ENCODE results near the gene HTR7. TPM values are rescaled to one million over a fixed set of nuclear protein-coding genes. Genes with fewer than 3 reads are reported as not detected.
"Not testable (repeated sequence)": the region's sequence is repeated elsewhere in the genome, so short reads cannot be mapped to it uniquely, and the experiment has no call there.

Gene HTR7
- total RNA-seq, 2 experiments from 2014 or later = not detected

GRCh38 chr10:90822508-90822907 is 35.3 kb downstream of the HTR7 start:
- ChIA-PET POLR2A (no interaction called here), CTCF (no interaction called here)
- Mint-ChIP-seq H3K9me3 (ENCODE audit: insufficient read depth) (no peaks in the 10 kb centered on the region), H3K4me3 (no peak overlapping the region), H3K4me1 (ENCODE audit: low read depth) (no peaks in the 10 kb centered on the region), H3K36me3 (ENCODE audit: low read depth) (no peaks in the 10 kb centered on the region), H3K27ac (no peak overlapping the region), H3K27me3 (ENCODE audit: low read depth) (peaks cover 10% of the 10 kb centered on the region)
- DNase-seq (no peak), ATAC-seq (no peak)

- H3K36me3 Mint-ChIP-seq (ENCODE audit: low read depth); DNase-seq; H3K4me1 Mint-ChIP-seq (ENCODE audit: low read depth); POLR2A ChIA-PET; H3K9me3 Mint-ChIP-seq (ENCODE audit: insufficient read depth); H3K27ac Mint-ChIP-seq; CTCF ChIA-PET; H3K4me3 Mint-ChIP-seq; ATAC-seq: not testable (repeated sequence)
- peaks cover 10% of the 10 kb centered on the region for H3K27me3 Mint-ChIP-seq (ENCODE audit: low read depth)
Observed at GRCh38 chr10:90821864-90822263, 36.0 kb downstream of the HTR7 start.

GRCh38 chr10:90819911-90820310 is 37.9 kb downstream of the HTR7 start:
- ChIA-PET CTCF (no interaction called here), POLR2A (no interaction called here)
- no peaks in the 10 kb centered on the region for H3K9me3 Mint-ChIP-seq (ENCODE audit: insufficient read depth)
- peaks cover 7% of the 10 kb centered on the region for H3K27me3 Mint-ChIP-seq (ENCODE audit: low read depth)
- no peak overlapping the region for H3K27ac Mint-ChIP-seq
- H3K4me1 Mint-ChIP-seq (ENCODE audit: low read depth) = no peaks in the 10 kb centered on the region
- H3K4me3 Mint-ChIP-seq = no peak overlapping the region
- ATAC-seq (no peak), DNase-seq (no peak)
- H3K36me3 Mint-ChIP-seq (ENCODE audit: low read depth) = no peaks in the 10 kb centered on the region

GRCh38 chr10:90818736-90819135 is 39.1 kb downstream of the HTR7 start:
- H3K9me3 Mint-ChIP-seq (ENCODE audit: insufficient read depth) = no peaks in the 10 kb centered on the region

GRCh38 chr10:90817128-90817889 is 40.5 kb downstream of the HTR7 start:
- Mint-ChIP-seq H3K27ac (no peak overlapping the region), H3K9me3 (ENCODE audit: insufficient read depth) (no peaks in the 10 kb centered on the region), H3K4me3 (no peak overlapping the region), H3K4me1 (ENCODE audit: low read depth) (no peaks in the 10 kb centered on the region), H3K36me3 (ENCODE audit: low read depth) (no peaks in the 10 kb centered on the region), H3K27me3 (ENCODE audit: low read depth) (peaks cover 5% of the 10 kb centered on the region)
- POLR2A ChIA-PET = no interaction called here
- ATAC-seq = no peak
- CTCF ChIA-PET = interaction anchor here (1.3 kb wide), 1 partner anchor 29 kb away, joined by 4 read pairs; no protein-coding TSS in a partner anchor
- DNase-seq = no peak

More at GRCh38 chr10:90818736-90819135, 39.1 kb downstream of the HTR7 start:
- Mint-ChIP-seq H3K4me1 (ENCODE audit: low read depth) (no peaks in the 10 kb centered on the region), H3K27ac (no peak overlapping the region), H3K4me3 (no peak overlapping the region), H3K27me3 (ENCODE audit: low read depth) (peaks cover 7% of the 10 kb centered on the region), H3K36me3 (ENCODE audit: low read depth) (no peaks in the 10 kb centered on the region)
- POLR2A ChIA-PET = no interaction called here
- CTCF ChIA-PET = no interaction called here
- DNase-seq (no peak), ATAC-seq (no peak)

GRCh38 chr10:90816466-90816865 is 41.4 kb downstream of the HTR7 start:
- H3K4me1 Mint-ChIP-seq (ENCODE audit: low read depth) = no peaks in the 10 kb centered on the region
- no peaks in the 10 kb centered on the region for H3K9me3 Mint-ChIP-seq (ENCODE audit: insufficient read depth)
- peaks cover 3% of the 10 kb centered on the region for H3K27me3 Mint-ChIP-seq (ENCODE audit: low read depth)
- ATAC-seq (no peak), DNase-seq (no peak)
- no peak overlapping the region for H3K27ac Mint-ChIP-seq
- H3K4me3 Mint-ChIP-seq = no peak overlapping the region
- CTCF ChIA-PET = interaction anchor here (1.3 kb wide), 1 partner anchor 28 kb away, joined by 4 read pairs; no protein-coding TSS in a partner anchor
- POLR2A ChIA-PET = no interaction called here
- no peaks in the 10 kb centered on the region for H3K36me3 Mint-ChIP-seq (ENCODE audit: low read depth)

GRCh38 chr10:90813594-90814365 is 44.1 kb downstream of the HTR7 start:
- ATAC-seq (no peak), DNase-seq (no peak)
- H3K4me3 Mint-ChIP-seq = no peak overlapping the region
- no peaks in the 10 kb centered on the region for H3K36me3 Mint-ChIP-seq (ENCODE audit: low read depth)
- H3K4me1 Mint-ChIP-seq (ENCODE audit: low read depth) = no peaks in the 10 kb centered on the region
- no peaks in the 10 kb centered on the region for H3K9me3 Mint-ChIP-seq (ENCODE audit: insufficient read depth)
- CTCF ChIA-PET = no interaction called here
- no peak overlapping the region for H3K27ac Mint-ChIP-seq
- H3K27me3 Mint-ChIP-seq (ENCODE audit: low read depth) = no peaks in the 10 kb centered on the region
- POLR2A ChIA-PET = no interaction called here

- CTCF ChIA-PET; ATAC-seq; H3K4me1 Mint-ChIP-seq (ENCODE audit: low read depth); POLR2A ChIA-PET; H3K36me3 Mint-ChIP-seq (ENCODE audit: low read depth); H3K27me3 Mint-ChIP-seq (ENCODE audit: low read depth); H3K9me3 Mint-ChIP-seq (ENCODE audit: insufficient read depth); DNase-seq; H3K4me3 Mint-ChIP-seq; H3K27ac Mint-ChIP-seq: not testable (repeated sequence)
Observed at GRCh38 chr10:90807106-90807505, 50.7 kb downstream of the HTR7 start.

GRCh38 chr10:90806677-90807076 is 51.2 kb downstream of the HTR7 start:
- Mint-ChIP-seq H3K36me3 (ENCODE audit: low read depth) (no peaks in the 10 kb centered on the region), H3K9me3 (ENCODE audit: insufficient read depth) (no peaks in the 10 kb centered on the region), H3K4me1 (ENCODE audit: low read depth) (no peaks in the 10 kb centered on the region), H3K27me3 (ENCODE audit: low read depth) (peaks cover 2% of the 10 kb centered on the region), H3K4me3 (no peak overlapping the region), H3K27ac (no peak overlapping the region)
- ChIA-PET CTCF (no interaction called here), POLR2A (no interaction called here)
- DNase-seq (no peak), ATAC-seq (no peak)

- Mint-ChIP-seq H3K4me3 (no peak overlapping the region), H3K9me3 (ENCODE audit: insufficient read depth) (no peaks in the 10 kb centered on the region), H3K4me1 (ENCODE audit: low read depth) (no peaks in the 10 kb centered on the region), H3K27me3 (ENCODE audit: low read depth) (peaks cover 2% of the 10 kb centered on the region), H3K27ac (no peak overlapping the region), H3K36me3 (ENCODE audit: low read depth) (no peaks in the 10 kb centered on the region)
- DNase-seq = no peak
- ChIA-PET CTCF (interaction anchor here (1.5 kb wide), 1 partner anchor 17 kb away, joined by 6 read pairs; no protein-coding TSS in a partner anchor), POLR2A (no interaction called here)
- no peak for ATAC-seq
Observed at GRCh38 chr10:90805206-90805605, 52.6 kb downstream of the HTR7 start.

- no peak overlapping the region for H3K4me3 Mint-ChIP-seq
- no peaks in the 10 kb centered on the region for H3K36me3 Mint-ChIP-seq (ENCODE audit: low read depth)
- ATAC-seq (no peak), DNase-seq (no peak)
- H3K4me1 Mint-ChIP-seq (ENCODE audit: low read depth) = no peaks in the 10 kb centered on the region
- no peak overlapping the region for H3K27ac Mint-ChIP-seq
- peaks cover 3% of the 10 kb centered on the region for H3K27me3 Mint-ChIP-seq (ENCODE audit: low read depth)
- CTCF ChIA-PET = interaction anchor here (1.5 kb wide), 1 partner anchor 16 kb away, joined by 6 read pairs; no protein-coding TSS in a partner anchor
- H3K9me3 Mint-ChIP-seq (ENCODE audit: insufficient read depth) = no peaks in the 10 kb centered on the region
- POLR2A ChIA-PET = no interaction called here
Observed at GRCh38 chr10:90804354-90804753, 53.5 kb downstream of the HTR7 start.

- DNase-seq (no peak), ATAC-seq (no peak)
- H3K4me1 Mint-ChIP-seq (ENCODE audit: low read depth) = no peaks in the 10 kb centered on the region
- no peak overlapping the region for H3K4me3 Mint-ChIP-seq
- POLR2A ChIA-PET = no interaction called here
- CTCF ChIA-PET = interaction anchor here (0.8 to 0.9 kb wide), 2 partner anchors 14 to 205 kb away, joined by 3 read pairs; no protein-coding TSS in a partner anchor
- H3K36me3 Mint-ChIP-seq (ENCODE audit: low read depth) = no peaks in the 10 kb centered on the region
- H3K27ac Mint-ChIP-seq = no peak overlapping the region
- H3K9me3 Mint-ChIP-seq (ENCODE audit: insufficient read depth) = no peaks in the 10 kb centered on the region
- peaks cover 7% of the 10 kb centered on the region for H3K27me3 Mint-ChIP-seq (ENCODE audit: low read depth)
Observed at GRCh38 chr10:90801608-90802007, 56.2 kb downstream of the HTR7 start.

All from activated CD8-positive, alpha-beta T cell treated with anti-CD3 and anti-CD28 coated beads, Interleukin-2, amount 10 ng/mL, durations not matched to agents 7 days and 5 days (primary cell).